ACC112 (cell line): ENCODE measurements around the gene C22orf31.

Source experiments
- H2AFZ ChIP-seq: fragments of 200-600 bp; sonication (generic); one replicate; pipeline ENCODE4 v1.6.0; 2017; ENCODE audit warnings: antibody characterized with exemption, low read length; ENCODE audit not compliant: unreplicated experiment
- H3K27ac ChIP-seq: fragments of 200-600 bp; sonication (generic); 2 replicates; pipeline ENCODE4 v1.5.1; 2014; ENCODE audit warnings: low read depth, mild to moderate bottlenecking, antibody characterized with exemption, low read length, moderate library complexity
- H3K27me3 ChIP-seq: fragments of 200-600 bp; sonication (generic); 2 replicates; pipeline ENCODE4 v1.6.1; 2014; ENCODE audit warnings: mild to moderate bottlenecking, antibody characterized with exemption, low read length, moderate library complexity, mixed read lengths; ENCODE audit not compliant: insufficient read depth
- H3K36me3 ChIP-seq: fragments of 200-600 bp; sonication (generic); 2 replicates; pipeline ENCODE4 v1.6.1; 2016; ENCODE audit warnings: mild to moderate bottlenecking, antibody characterized with exemption, low read length, moderate library complexity, mixed read lengths; ENCODE audit not compliant: insufficient read depth
- H3K4me1 ChIP-seq: fragments of 200-600 bp; sonication (generic); one replicate; pipeline ENCODE4 v1.6.1; 2016; ENCODE audit warnings: low read length, mixed read lengths; ENCODE audit not compliant: insufficient read depth, unreplicated experiment, control insufficient read depth
- H3K4me3 ChIP-seq: fragments of 200-600 bp; sonication (generic); 2 replicates; pipeline ENCODE4 v1.5.1; 2014; ENCODE audit warnings: mild to moderate bottlenecking, low read depth, low read length
- H3K79me2 ChIP-seq: fragments of 200-600 bp; sonication (generic); one replicate; pipeline ENCODE4 v1.6.0; 2016; ENCODE audit warnings: low read length; ENCODE audit not compliant: control insufficient read depth, unreplicated experiment, insufficient read depth

Gene C22orf31

DNA sequence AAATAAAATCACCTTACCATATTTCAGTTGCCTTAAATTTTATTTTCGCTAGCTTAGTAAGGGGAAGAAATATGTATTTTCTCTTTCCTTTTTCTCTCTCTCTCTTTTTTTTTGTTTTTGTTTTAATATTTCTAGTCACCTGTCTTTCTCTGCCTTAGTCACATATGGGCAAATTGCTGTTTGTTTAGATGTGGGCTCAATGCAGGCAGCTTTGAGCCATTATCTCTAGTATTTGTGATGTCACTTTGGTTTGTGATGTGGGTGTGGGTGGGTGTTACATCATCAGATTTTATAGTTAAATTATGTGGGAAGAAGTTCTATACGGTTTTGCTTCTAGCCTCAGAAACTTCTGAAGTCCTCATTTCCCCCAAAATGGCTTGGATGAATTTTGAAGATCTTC lies at the start of gene C22orf31:
Gene C22orf31, minus strand, starts transcription at position 59 of the 400 bp plus-strand sequence. Its CDS starts 39 bp downstream, at position 20.
- Histone ChIP-seq H3K4me3 (no peak within 1 kb of the TSS), H3K36me3 (no peaks in the 10 kb centered on the region), H3K27ac (no peak within 1 kb of the TSS), H3K27me3 (no peaks in the 10 kb centered on the region; the same call in 1 of the 2 replicates), H3K4me1 (no peaks in the 10 kb centered on the region), H2AFZ (no peak within 1 kb of the TSS), H3K79me2 (no peaks in the 10 kb centered on the region)

- H3K27me3 ChIP-seq, result no peaks in the 10 kb centered on the region
- H2AFZ ChIP-seq, result no peak overlapping the region
Measured at GRCh38 chr22:29110946-29111345, 49.3 kb upstream of the C22orf31 start.

DNA sequence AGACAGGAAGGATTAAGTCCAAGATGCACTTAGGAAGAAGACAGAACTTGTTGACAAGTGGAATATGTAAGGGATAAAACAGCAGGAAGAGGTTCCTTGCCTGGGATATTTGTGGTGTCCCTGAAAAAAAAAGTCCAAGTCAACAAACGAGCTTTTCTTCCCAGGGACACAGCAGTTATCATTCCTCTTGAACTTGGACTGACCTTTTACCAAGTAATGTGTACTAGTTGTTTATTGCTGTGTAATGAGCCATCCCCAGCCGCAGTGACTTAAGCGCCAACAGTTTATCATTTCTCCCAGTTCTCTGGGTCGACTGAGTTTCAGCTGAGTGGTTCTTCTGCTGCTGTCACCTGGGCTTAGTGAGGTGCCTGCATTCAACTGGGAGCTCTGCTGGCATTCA lies 48.2 kb upstream of the C22orf31 start:
- Histone ChIP-seq H3K27me3 (no peaks in the 10 kb centered on the region), H3K27ac (no peak overlapping the region), H3K4me1 (no peaks in the 10 kb centered on the region), H2AFZ (no peak overlapping the region), H3K4me3 (no peak overlapping the region), H3K79me2 (no peaks in the 10 kb centered on the region), H3K36me3 (no peaks in the 10 kb centered on the region)

More at GRCh38 chr22:29110946-29111345, 49.3 kb upstream of the C22orf31 start:
- no peak overlapping the region for H3K27ac ChIP-seq
- no peak overlapping the region for H3K4me3 ChIP-seq
- no peaks in the 10 kb centered on the region for H3K36me3 ChIP-seq
- no peaks in the 10 kb centered on the region for H3K79me2 ChIP-seq
- H3K4me1 ChIP-seq, result no peaks in the 10 kb centered on the region

- Histone ChIP-seq H3K4me3 (no peak overlapping the region), H3K27ac (no peak overlapping the region)
Measured at GRCh38 chr22:29108137-29108536, 46.5 kb upstream of the C22orf31 start.

DNA sequence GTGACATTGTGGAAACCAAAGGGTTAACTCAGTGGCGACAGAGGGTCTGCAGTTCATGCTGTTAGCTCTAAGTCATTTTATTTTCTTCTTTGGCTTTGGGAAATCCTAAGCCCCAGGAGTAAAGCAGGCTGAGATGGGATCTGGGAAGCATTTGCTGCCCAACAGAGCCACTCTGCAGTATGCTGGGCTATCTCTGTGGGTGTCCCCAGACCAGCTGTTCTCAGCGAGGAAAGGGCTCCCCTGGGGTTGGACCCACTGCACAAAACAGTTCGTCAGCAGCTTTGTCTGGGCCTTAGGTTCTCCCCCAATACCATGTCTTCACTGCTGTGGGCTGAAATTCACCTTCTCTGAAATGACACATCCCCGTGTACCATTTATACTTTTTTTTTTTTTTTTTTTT lies 45.2 kb upstream of the C22orf31 start:
- Histone ChIP-seq H3K79me2 (no peaks in the 10 kb centered on the region), H3K27ac (no peak overlapping the region)

More at GRCh38 chr22:29108137-29108536, 46.5 kb upstream of the C22orf31 start:
- H3K4me1 ChIP-seq, result no peaks in the 10 kb centered on the region
- H3K36me3 ChIP-seq, result no peaks in the 10 kb centered on the region
- H3K27me3 ChIP-seq, result no peaks in the 10 kb centered on the region
- no peaks in the 10 kb centered on the region for H3K79me2 ChIP-seq
- H2AFZ ChIP-seq, result no peak overlapping the region

GRCh38 chr22:29105468-29105867 lies 43.8 kb upstream of the C22orf31 start:
- H3K79me2 ChIP-seq, result no peaks in the 10 kb centered on the region
- H2AFZ ChIP-seq, result no peak overlapping the region
- H3K36me3 ChIP-seq, result no peaks in the 10 kb centered on the region
- no peak overlapping the region for H3K4me3 ChIP-seq
- no peaks in the 10 kb centered on the region for H3K4me1 ChIP-seq
- no peaks in the 10 kb centered on the region for H3K27me3 ChIP-seq
- H3K27ac ChIP-seq, result no peak overlapping the region

More for the DNA sequence above, 45.2 kb upstream of the C22orf31 start:
- no peaks in the 10 kb centered on the region for H3K36me3 ChIP-seq
- H3K4me1 ChIP-seq, result no peaks in the 10 kb centered on the region
- H3K27me3 ChIP-seq, result no peaks in the 10 kb centered on the region
- no peak overlapping the region for H2AFZ ChIP-seq
- no peak overlapping the region for H3K4me3 ChIP-seq

GRCh38 chr22:29103121-29103520 lies 41.5 kb upstream of the C22orf31 start:
- no peaks in the 10 kb centered on the region for H3K36me3 ChIP-seq
- no peaks in the 10 kb centered on the region for H3K79me2 ChIP-seq
- H3K4me1 ChIP-seq, result no peaks in the 10 kb centered on the region
- H3K27ac ChIP-seq, result no peak overlapping the region
- H3K27me3 ChIP-seq, result no peaks in the 10 kb centered on the region
- H2AFZ ChIP-seq, result no peak overlapping the region
- H3K4me3 ChIP-seq, result no peak overlapping the region

DNA sequence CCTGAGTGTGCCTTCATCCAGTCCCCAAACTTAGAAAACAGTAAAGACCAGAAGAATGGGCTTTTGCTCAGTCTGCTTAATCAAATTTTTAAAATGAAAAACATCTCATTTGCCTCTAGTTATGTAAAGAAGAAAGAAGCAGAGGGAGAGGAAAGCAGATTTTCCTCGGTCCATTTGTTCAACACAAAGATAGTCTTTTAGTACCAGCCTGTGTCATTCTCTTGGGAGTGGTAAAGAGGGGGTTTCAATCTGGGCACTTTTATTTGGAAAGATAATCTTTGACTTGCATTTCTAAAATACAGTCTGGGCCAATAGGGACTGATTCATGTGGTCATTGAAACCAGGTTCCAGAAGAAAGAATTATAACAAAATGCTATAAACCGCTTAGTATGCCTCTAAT lies 40.7 kb upstream of the C22orf31 start:
- Histone ChIP-seq H3K27ac (no peak overlapping the region), H2AFZ (no peak overlapping the region), H3K36me3 (no peaks in the 10 kb centered on the region), H3K27me3 (no peaks in the 10 kb centered on the region), H3K79me2 (no peaks in the 10 kb centered on the region), H3K4me1 (no peaks in the 10 kb centered on the region), H3K4me3 (no peak overlapping the region)

GRCh38 chr22:29098296-29098695 lies 36.7 kb upstream of the C22orf31 start:
- no peak overlapping the region for H3K4me3 ChIP-seq
- H3K36me3 ChIP-seq, result no peaks in the 10 kb centered on the region
- H2AFZ ChIP-seq, result no peak overlapping the region
- H3K27me3 ChIP-seq, result no peaks in the 10 kb centered on the region
- H3K27ac ChIP-seq, result no peak overlapping the region
- no peaks in the 10 kb centered on the region for H3K79me2 ChIP-seq
- H3K4me1 ChIP-seq, result peaks cover 8% of the 10 kb centered on the region

GRCh38 chr22:29096736-29097669 lies 35.4 kb upstream of the C22orf31 start:
- Histone ChIP-seq H3K79me2 (no peaks in the 10 kb centered on the region), H3K36me3 (no peaks in the 10 kb centered on the region), H3K4me3 (no peak overlapping the region), H3K27me3 (no peaks in the 10 kb centered on the region), H3K27ac (no peak overlapping the region), H3K4me1 (peaks cover 8% of the 10 kb centered on the region), H2AFZ (no peak overlapping the region)

- Histone ChIP-seq H3K27ac (no peak overlapping the region), H3K4me3 (no peak overlapping the region), H3K27me3 (no peaks in the 10 kb centered on the region), H3K36me3 (no peaks in the 10 kb centered on the region), H3K4me1 (peaks cover 8% of the 10 kb centered on the region), H2AFZ (no peak overlapping the region), H3K79me2 (no peaks in the 10 kb centered on the region)
Measured at GRCh38 chr22:29095459-29095858, 33.8 kb upstream of the C22orf31 start.
